Measurements from ENCODE around the gene TMEM184A. TPM values are rescaled to one million over a fixed set of nuclear protein-coding genes. Genes with fewer than 3 reads are reported as not detected.

TMEM184A gene
- total and polyA plus RNA-seq, 2 of the 4 experiments (the other 2 are of a cell fraction), result 0.36 to 1.9 TPM

- Histone ChIP-seq H4K91ac (ENCODE audit: insufficient read depth, low read depth, low read length) (no peak overlapping the region), H3K4me3 (ENCODE audit: insufficient read depth, low read depth, low read length) (no peak overlapping the region), H4K20me1 (ENCODE audit: insufficient read depth, low read length) (no peaks in the 10 kb centered on the region), H2BK5ac (ENCODE audit: low read depth, low read length, poor library complexity, severe bottlenecking) (no peak overlapping the region), H3K36me3 (ENCODE audit: control insufficient read depth, insufficient read depth, low read length) (no peaks in the 10 kb centered on the region), H3K56ac (ENCODE audit: extremely low read depth, insufficient read depth, low read length) (no peak overlapping the region), H4K5ac (ENCODE audit: low read depth, low read length) (no peak overlapping the region), H2AFZ (replicated peaks; ENCODE audit: low read length, poor library complexity) (no peak overlapping the region), H3K27me3 (ENCODE audit: control insufficient read depth, insufficient read depth, low read length) (peaks cover 47% of the 10 kb centered on the region), H2BK120ac (ENCODE audit: low read depth, low read length) (no peak overlapping the region), H3K4me2 (ENCODE audit: low read depth, low read length) (no peak overlapping the region), H3K4me1 (ENCODE audit: control insufficient read depth, insufficient read depth, low read length) (no peaks in the 10 kb centered on the region), H3K79me1 (ENCODE audit: low read depth in 1 of 2, low read length in 2 of 2) (no peaks in the 10 kb centered on the region), H3K9me1 (ENCODE audit: insufficient read depth, low read length) (no peaks in the 10 kb centered on the region), H3K9ac (ENCODE audit: low read depth, low read length) (no peak overlapping the region), H3K4ac (ENCODE audit: low read depth, low read length) (no peak overlapping the region), H2BK15ac (ENCODE audit: low read depth, low read length) (no peak overlapping the region), H2AK9ac (replicated peaks; ENCODE audit: low read depth, low read length, poor library complexity) (no peak overlapping the region), H3K14ac (replicated peaks; ENCODE audit: low read depth, low read length) (no peak overlapping the region), H4K8ac (ENCODE audit: low read depth in 2 of 2, low read length in 2 of 2) (no peak overlapping the region), H2AK5ac (ENCODE audit: low read depth, low read length) (no peak overlapping the region), H2BK20ac (ENCODE audit: low read depth, low read length) (no peak overlapping the region), H3K9me3 (ENCODE audit: control insufficient read depth, insufficient read depth, low read length) (no peaks in the 10 kb centered on the region), H3K18ac (ENCODE audit: low read depth, low read length) (no peak overlapping the region), H3K27ac (ENCODE audit: insufficient read depth, low read length) (no peak overlapping the region), H3K23ac (ENCODE audit: low read depth, low read length) (no peak overlapping the region)
- in situ Hi-C loops (cut with MboI; ENCODE audit: low sequenced_read_pairs), result no loop called here
- WGBS, 2 experiments (ENCODE audit: extremely low coverage in 2 of 2, insufficient read length in 1 of 2), result no CpG with 5 or more reads among the region's 7 CpGs
- POLR2A ChIA-PET (ENCODE audit: unreplicated experiment), result no interaction called here
- CTCF ChIA-PET, result interaction anchor here (0.5 kb wide), 1 partner anchor 281 kb away, joined by 4 read pairs; no protein-coding TSS in a partner anchor
- ATAC-seq (ENCODE audit: low read depth) (no peak), DNase-seq (no peak)
- BruUV-seq (replicated peaks), result no TSS peak
- TF ChIP-seq POLR2A (IDR thresholded peaks at IDR 0.05; ENCODE audit: low read depth, low read length), result no peak
- TF ChIP-seq RAD21 (IDR thresholded peaks at IDR 0.05; ENCODE audit: low read length), result no peak
- TF ChIP-seq NFE2L2 (IDR thresholded peaks at IDR 0.05; ENCODE audit: low read depth, low read length), result no peak
- no peak for TF ChIP-seq CTCF (conservative IDR thresholded peaks at IDR 0.05; ENCODE audit: low read depth, low read length)
- no peak for TF ChIP-seq SMC3 (IDR thresholded peaks at IDR 0.05; ENCODE audit: low read depth, low read length)
- no peak for TF ChIP-seq MXI1 (IDR thresholded peaks at IDR 0.05; ENCODE audit: borderline replicate concordance, low read depth, low read length)
- no peak for TF ChIP-seq CHD1 (IDR thresholded peaks at IDR 0.05; ENCODE audit: low read depth, low read length)
- TF ChIP-seq MAFK (IDR thresholded peaks at IDR 0.05; ENCODE audit: low read depth, low read length), result no peak
- no peak for TF ChIP-seq ELK1 (IDR thresholded peaks at IDR 0.05; ENCODE audit: borderline replicate concordance, low read depth, low read length)
- TF ChIP-seq USF2 (IDR thresholded peaks at IDR 0.05; ENCODE audit: low read depth, low read length), result no peak
- no peak for TF ChIP-seq CEBPB (IDR thresholded peaks at IDR 0.05; ENCODE audit: low read depth, low read length)
- TF ChIP-seq MAZ (IDR thresholded peaks at IDR 0.05; ENCODE audit: borderline replicate concordance, low read depth, low read length), result no peak
- TF ChIP-seq FOS (IDR thresholded peaks at IDR 0.05; ENCODE audit: low read depth, low read length), result no peak
- no peak for TF ChIP-seq RFX5 (IDR thresholded peaks at IDR 0.05; ENCODE audit: low read depth, low read length)
- no peak for TF ChIP-seq BHLHE40 (IDR thresholded peaks at IDR 0.05; ENCODE audit: low read depth, low read length)
- no peak for TF ChIP-seq RCOR1 (IDR thresholded peaks at IDR 0.05; ENCODE audit: insufficient replicate concordance, low read length)
- dilution Hi-C loops (cut with HindIII; ENCODE audit: low sequenced_read_pairs, unreplicated experiment), result no loop called here
- intact Hi-C loops (cut with micrococcal nuclease), result no loop called here
Observed at GRCh38 chr7:1598286-1598685, 42.3 kb upstream of the TMEM184A start.
